Endothelial cell of umbilical vein (primary cell): ENCODE results near the gene NCAPG. TPM values are rescaled to one million over a fixed set of nuclear protein-coding genes. Genes with fewer than 3 reads are reported as not detected.

Source experiments
- BruUV-seq: library from RNA; stranded (reverse); fragments of 400-500 nt; replicated peaks from 2 replicates; lab custom pipeline; 2021; lab: Mats Ljungman, UMichigan
- CTCF ChIA-PET: fragments of 300-600, 350-600 bp; sonication (Branson Sonifier 250); formaldehyde crosslinking; loops from one replicate; lab custom pipeline; 2021; ENCODE audit warnings: antibody characterized with exemption, inconsistent platforms; lab: Charles Lee
- POLR2A ChIA-PET: fragments of 300-600, 350-600 bp; sonication (Branson Sonifier 250); formaldehyde crosslinking; loops from one replicate; lab custom pipeline; 2021; ENCODE audit warnings: antibody characterized with exemption, inconsistent platforms; lab: Charles Lee
- DNase-seq: peaks from one replicate; pipeline ENCODE4 v3.0.0-alpha.2; 2011; ENCODE audit warnings: low read depth, low spot score
- FAIRE-seq: peaks from 2 replicates; lab custom pipeline; 2011; peaks lifted over from hg19 to GRCh38; lab: Jason Lieb, UNC
- H2AFZ ChIP-seq: 2 replicates; pipeline ENCODE4 v1.6.0; 2012; ENCODE audit warnings: low read depth, low read length, control low read depth, inconsistent platforms
- H3K27ac ChIP-seq: 2 replicates; pipeline ENCODE4 v1.5.1; 2011; ENCODE audit warnings: low read depth, mild to moderate bottlenecking, control low read depth, low read length, moderate library complexity; ENCODE audit not compliant: insufficient read depth
- H3K27me3 ChIP-seq, 2 experiments: 2 replicates each; pipeline versions ENCODE4 v1.6.0 to v1.6.1; 2011; ENCODE audit warnings: low read length in 2 of 2, mixed read lengths in 1 of 2; ENCODE audit not compliant: control insufficient read depth in 2 of 2, insufficient read depth in 2 of 2
- H3K36me3 ChIP-seq, 2 experiments: 2 replicates in 1 of 2; 3 replicates in 1 of 2; pipeline ENCODE4 v1.5.1; 2011; ENCODE audit warnings: low read length in 2 of 2, mild to moderate bottlenecking in 1 of 2, moderate library complexity in 1 of 2; ENCODE audit not compliant: control insufficient read depth in 2 of 2, insufficient read depth in 2 of 2; ENCODE audit errors: extremely low read depth in 1 of 2
- H3K4me1 ChIP-seq: 3 replicates; pipeline ENCODE4 v1.5.1; 2011; ENCODE audit warnings: mild to moderate bottlenecking, low read length; ENCODE audit not compliant: control insufficient read depth, insufficient read depth; ENCODE audit errors: extremely low read depth
- H3K4me2 ChIP-seq: 2 replicates; pipeline ENCODE4 v1.6.1; 2011; ENCODE audit warnings: low read length, control low read depth, mixed read lengths; ENCODE audit not compliant: insufficient read depth
- H3K4me3 ChIP-seq, 3 experiments: fragments of 200-600 bp in 1 of 3; sonication (generic), shearing (Covaris generic) in 1 of 3; replicated peaks in 1 of 3; 2 replicates each; pipeline ENCODE4 v1.5.1; 2011 to 2016; ENCODE audit warnings: control low read depth in 3 of 3, low read length in 3 of 3, mild to moderate bottlenecking in 2 of 3, inconsistent platforms in 1 of 3, low read depth in 1 of 3, moderate library complexity in 1 of 3; ENCODE audit not compliant: insufficient read depth in 1 of 3
- H3K79me2 ChIP-seq: 2 replicates; pipeline ENCODE4 v1.6.0; 2012; ENCODE audit warnings: low read length, inconsistent platforms; ENCODE audit not compliant: control insufficient read depth, insufficient read depth
- H3K9ac ChIP-seq: replicated peaks from 2 replicates; pipeline ENCODE3; 2011; ENCODE audit warnings: low read length, control low read depth; ENCODE audit not compliant: insufficient read depth; ENCODE audit errors: extremely low read depth
- H3K9me1 ChIP-seq: replicated peaks from 3 replicates; pipeline ENCODE4 v1.6.0; 2011; ENCODE audit warnings: mild to moderate bottlenecking, low read length; ENCODE audit not compliant: control insufficient read depth, insufficient read depth; ENCODE audit errors: extremely low read depth
- H3K9me3 ChIP-seq: replicated peaks from 2 replicates; pipeline ENCODE4 v1.5.1; 2012; ENCODE audit warnings: low read length, inconsistent platforms; ENCODE audit not compliant: control insufficient read depth, insufficient read depth
- H4K20me1 ChIP-seq: replicated peaks from 2 replicates; pipeline ENCODE3; 2011; ENCODE audit warnings: mild to moderate bottlenecking, low read length; ENCODE audit not compliant: control insufficient read depth, insufficient read depth; ENCODE audit errors: extremely low read depth
- FOS ChIP-seq: IDR thresholded peaks from 2 replicates; pipeline ENCODE4 v1.6.1; 2011; ENCODE audit warnings: mild to moderate bottlenecking, low read length, moderate library complexity, borderline replicate concordance; ENCODE audit not compliant: insufficient read depth
- GATA2 ChIP-seq: IDR thresholded peaks from 2 replicates; pipeline ENCODE4 v1.7.0; 2011; ENCODE audit warnings: low read depth, mild to moderate bottlenecking, moderate library complexity, mixed read lengths, low read length; ENCODE audit not compliant: insufficient read length, insufficient read depth
- JUN ChIP-seq: IDR thresholded peaks from 2 replicates; pipeline ENCODE4 v1.6.1; 2011; ENCODE audit warnings: borderline replicate concordance, low read depth; ENCODE audit not compliant: insufficient read length, insufficient read depth
- MYC ChIP-seq: IDR thresholded peaks from one replicate; pipeline ENCODE4 v1.6.1; 2011; ENCODE audit warnings: mild to moderate bottlenecking, low read depth, low read length
- POLR2AphosphoS5 ChIP-seq: IDR thresholded peaks from 2 replicates; pipeline ENCODE4 v1.6.1; 2012; ENCODE audit warnings: low read depth, mild to moderate bottlenecking, control low read depth, low read length, moderate library complexity; ENCODE audit not compliant: insufficient read depth
- dilution Hi-C: fragments of 300-500 bp; cut with MboI; formaldehyde crosslinking; loops from one replicate; pipeline ENCODE4 v1.15.0; 2019; ENCODE audit warnings: low sequenced_read_pairs; ENCODE audit not compliant: extremely low pct_ligation_motif_present
- intact Hi-C: fragments of 100-400 bp; cut with micrococcal nuclease; formaldehyde crosslinking; loops from one replicate; pipeline ENCODE4 v1.10.0; 2022
- polyA plus RNA-seq, 4 experiments: library from polyadenylated mRNA; depleted of rRNA in 3 of 4; stranded (reverse) in 3 of 4; unstranded in 1 of 4; fragments of >200 nt; gene quantifications; 2 replicates each; pipeline versions ENCODE4 v1.2.1 to v1.2.3, GENCODE V29; 2011 to 2012; ENCODE audit warnings: missing spikeins in 1 of 4
- total RNA-seq: library from RNA; stranded (reverse); gene quantifications from 2 replicates; pipeline ENCODE4 v1.2.3, GENCODE V29; 2021
- TF ChIP-seq, protein P1 (sequence below), 2 donors: IDR thresholded peaks; 1 replicate in 1 of 2; 2 replicates in 1 of 2; pipeline ENCODE4 v1.5.1; 2011; ENCODE audit warnings: low read length in 2 of 2, mild to moderate bottlenecking in 2 of 2, moderate library complexity in 2 of 2, control low read depth in 1 of 2, inconsistent platforms in 1 of 2, low read depth in 1 of 2; ENCODE audit not compliant: insufficient read depth in 1 of 2; ENCODE audit errors: extremely low read depth in 1 of 2

The NCAPG gene
- total and polyA plus RNA-seq, 2 donors (not counting 3 experiments of a cell fraction or from before 2014, with no cell fraction given) = 11.6 to 66.4 TPM

DNA sequence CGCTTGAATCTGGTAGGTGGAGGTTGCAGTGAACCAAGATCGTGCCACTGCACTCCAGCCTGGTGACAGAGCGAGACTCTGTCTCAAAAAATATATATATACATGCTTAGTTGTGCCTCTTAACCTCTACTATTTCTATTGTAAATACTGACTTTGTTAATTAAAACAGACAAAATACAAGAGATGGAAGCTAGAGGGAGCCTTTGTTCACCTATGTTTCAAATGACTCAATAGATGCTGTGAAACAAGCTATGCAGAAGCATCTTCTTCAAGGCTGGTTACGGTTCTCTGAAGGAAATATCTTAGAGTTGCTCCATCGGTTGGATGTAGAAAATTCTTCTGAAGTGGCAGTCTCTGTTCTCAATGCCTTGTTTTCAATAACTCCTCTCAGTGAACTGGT lies 6.2 kb downstream of the NCAPG start:
- no peak overlapping the region for H3K27ac ChIP-seq
- no peak overlapping the region for H3K4me3 ChIP-seq
- H3K9ac ChIP-seq = no peak overlapping the region
- H3K9me3 ChIP-seq = no peaks in the 10 kb centered on the region
- DNase-seq = peak; percentile 75
- H3K79me2 ChIP-seq = peaks cover 89% of the 10 kb centered on the region
- peaks cover 23% of the 10 kb centered on the region for H3K4me1 ChIP-seq
- BruUV-seq = no TSS peak
- no peaks in the 10 kb centered on the region for H3K9me1 ChIP-seq
- H3K36me3 ChIP-seq = peaks cover 0 to 9% of the 10 kb centered on the region in 2 experiments
- H3K27me3 ChIP-seq = no peaks in the 10 kb centered on the region
- ChIA-PET POLR2A (no interaction called here), CTCF (interaction anchor here (0.6 to 2.3 kb wide), 61 partner anchors 8 to 778 kb away, joined by 3 to 60 read pairs (median 4); partner anchors contain the start of genes MED28 and QDPR)
- H2AFZ ChIP-seq = peak overlapping the region; percentile 8
- H4K20me1 ChIP-seq = no peaks in the 10 kb centered on the region
- intact Hi-C loops (loop anchor here (1.0 kb wide), 3 partner anchors 550 to 776 kb away; no protein-coding TSS in a partner anchor), dilution Hi-C loops (no loop called here)
- H3K4me2 ChIP-seq = no peak overlapping the region
- TF ChIP-seq, protein P1, sequence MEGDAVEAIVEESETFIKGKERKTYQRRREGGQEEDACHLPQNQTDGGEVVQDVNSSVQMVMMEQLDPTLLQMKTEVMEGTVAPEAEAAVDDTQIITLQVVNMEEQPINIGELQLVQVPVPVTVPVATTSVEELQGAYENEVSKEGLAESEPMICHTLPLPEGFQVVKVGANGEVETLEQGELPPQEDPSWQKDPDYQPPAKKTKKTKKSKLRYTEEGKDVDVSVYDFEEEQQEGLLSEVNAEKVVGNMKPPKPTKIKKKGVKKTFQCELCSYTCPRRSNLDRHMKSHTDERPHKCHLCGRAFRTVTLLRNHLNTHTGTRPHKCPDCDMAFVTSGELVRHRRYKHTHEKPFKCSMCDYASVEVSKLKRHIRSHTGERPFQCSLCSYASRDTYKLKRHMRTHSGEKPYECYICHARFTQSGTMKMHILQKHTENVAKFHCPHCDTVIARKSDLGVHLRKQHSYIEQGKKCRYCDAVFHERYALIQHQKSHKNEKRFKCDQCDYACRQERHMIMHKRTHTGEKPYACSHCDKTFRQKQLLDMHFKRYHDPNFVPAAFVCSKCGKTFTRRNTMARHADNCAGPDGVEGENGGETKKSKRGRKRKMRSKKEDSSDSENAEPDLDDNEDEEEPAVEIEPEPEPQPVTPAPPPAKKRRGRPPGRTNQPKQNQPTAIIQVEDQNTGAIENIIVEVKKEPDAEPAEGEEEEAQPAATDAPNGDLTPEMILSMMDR (IDR thresholded peaks at IDR 0.05; ENCODE audit: extremely low read depth in 1 of 2, insufficient read depth in 1 of 2, low read depth in 1 of 2, low read length in 2 of 2) = peak; percentile 28 to 33
- no peak for TF ChIP-seq POLR2AphosphoS5
- FAIRE-seq = no peak

DNA sequence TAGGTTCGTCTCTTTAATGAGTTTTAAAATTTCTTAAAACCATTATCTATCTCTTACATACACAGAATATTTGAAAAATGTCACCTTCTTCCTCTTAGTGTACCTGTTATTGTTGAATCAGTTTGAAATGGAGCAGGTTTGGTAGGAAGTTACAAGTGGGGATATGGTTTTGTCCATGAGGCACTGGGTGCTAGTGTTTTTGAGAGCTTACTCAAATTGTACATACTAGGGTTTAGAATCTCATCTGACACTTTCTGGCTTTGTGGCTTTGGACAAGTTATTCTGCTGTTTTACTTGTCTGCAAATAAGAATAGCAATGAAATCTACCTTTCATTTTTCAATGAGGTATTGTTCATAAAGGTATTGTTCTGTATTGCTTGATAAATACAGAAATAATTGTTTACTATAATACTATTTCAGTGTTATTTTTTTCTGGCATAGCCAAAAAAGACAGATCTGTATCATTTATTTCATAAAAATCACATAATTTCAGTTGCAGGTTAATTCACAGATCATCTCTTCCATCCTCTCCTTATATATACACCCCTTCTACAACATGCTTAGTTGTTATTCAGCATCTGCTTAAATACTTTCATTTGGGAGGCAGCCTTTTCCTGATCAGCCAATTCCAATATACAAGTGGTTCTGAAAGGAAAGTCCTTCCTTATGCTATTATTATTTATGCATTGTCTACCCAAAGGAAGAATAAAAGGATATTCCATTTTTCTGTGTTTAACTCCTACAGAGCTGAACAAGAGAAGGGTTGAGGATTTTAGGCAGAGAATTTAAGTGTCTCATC lies 13.3 kb downstream of the NCAPG start:
- H3K27ac ChIP-seq = no peak overlapping the region
- peaks cover 0 to 31% of the 10 kb centered on the region in 2 experiments for H3K36me3 ChIP-seq
- H3K9me1 ChIP-seq = no peaks in the 10 kb centered on the region
- no peaks in the 10 kb centered on the region for H3K9me3 ChIP-seq
- TF ChIP-seq FOS (no peak), JUN (no peak), POLR2AphosphoS5 (no peak), MYC (no peak), GATA2 (no peak)
- TF ChIP-seq, protein P1 (IDR thresholded peaks at IDR 0.05; ENCODE audit: extremely low read depth in 1 of 2, insufficient read depth in 1 of 2, low read depth in 1 of 2, low read length in 2 of 2) = no peak
- no peak for DNase-seq
- H3K4me1 ChIP-seq = no peaks in the 10 kb centered on the region
- no peak overlapping the region for H3K9ac ChIP-seq
- no peak overlapping the region for H2AFZ ChIP-seq
- H3K79me2 ChIP-seq = peaks cover 72% of the 10 kb centered on the region
- H3K27me3 ChIP-seq = no peaks in the 10 kb centered on the region
- no peak for FAIRE-seq
- no TSS peak for BruUV-seq
- dilution Hi-C loops = no loop called here
- POLR2A ChIA-PET = no interaction called here
- intact Hi-C loops = no loop called here
- H3K4me2 ChIP-seq = no peak overlapping the region
- H3K4me3 ChIP-seq = no peak overlapping the region
- no peaks in the 10 kb centered on the region for H4K20me1 ChIP-seq
- CTCF ChIA-PET = no interaction called here
